ENCODE measurements around the gene PLB1.

The PLB1 gene

DNA sequence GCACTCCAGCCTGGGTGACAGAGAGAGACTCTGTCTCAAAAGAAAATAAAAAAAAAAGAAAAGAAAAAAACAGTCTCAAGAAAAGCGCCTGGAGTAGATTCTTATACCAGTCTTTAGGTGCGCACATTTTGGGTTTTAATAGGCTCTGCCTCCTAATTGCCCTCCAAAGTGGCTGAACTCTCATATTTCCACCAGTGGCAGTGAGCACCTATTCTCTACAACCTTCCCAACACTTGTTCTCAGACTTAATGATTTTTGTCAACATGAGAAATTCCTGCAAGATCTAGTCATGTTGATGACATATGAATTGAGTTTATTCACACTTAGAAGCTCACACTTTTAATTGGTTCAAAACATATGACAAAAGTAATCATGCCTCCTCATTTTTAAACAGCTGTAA, 39.0 kb downstream of the PLB1 start:
- no peak overlapping the region for H3K4me3 ChIP-seq (ENCODE audit: low read depth, low read length)
- in situ Hi-C loops (cut with HindIII; ENCODE audit: low sequenced_read_pairs), result no loop called here
- no peak for DNase-seq (ENCODE audit: low read depth, low spot score)
- TF ChIP-seq, protein P1, sequence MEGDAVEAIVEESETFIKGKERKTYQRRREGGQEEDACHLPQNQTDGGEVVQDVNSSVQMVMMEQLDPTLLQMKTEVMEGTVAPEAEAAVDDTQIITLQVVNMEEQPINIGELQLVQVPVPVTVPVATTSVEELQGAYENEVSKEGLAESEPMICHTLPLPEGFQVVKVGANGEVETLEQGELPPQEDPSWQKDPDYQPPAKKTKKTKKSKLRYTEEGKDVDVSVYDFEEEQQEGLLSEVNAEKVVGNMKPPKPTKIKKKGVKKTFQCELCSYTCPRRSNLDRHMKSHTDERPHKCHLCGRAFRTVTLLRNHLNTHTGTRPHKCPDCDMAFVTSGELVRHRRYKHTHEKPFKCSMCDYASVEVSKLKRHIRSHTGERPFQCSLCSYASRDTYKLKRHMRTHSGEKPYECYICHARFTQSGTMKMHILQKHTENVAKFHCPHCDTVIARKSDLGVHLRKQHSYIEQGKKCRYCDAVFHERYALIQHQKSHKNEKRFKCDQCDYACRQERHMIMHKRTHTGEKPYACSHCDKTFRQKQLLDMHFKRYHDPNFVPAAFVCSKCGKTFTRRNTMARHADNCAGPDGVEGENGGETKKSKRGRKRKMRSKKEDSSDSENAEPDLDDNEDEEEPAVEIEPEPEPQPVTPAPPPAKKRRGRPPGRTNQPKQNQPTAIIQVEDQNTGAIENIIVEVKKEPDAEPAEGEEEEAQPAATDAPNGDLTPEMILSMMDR (IDR thresholded peaks at IDR 0.05; ENCODE audit: low read depth, low read length), result no peak

DNA sequence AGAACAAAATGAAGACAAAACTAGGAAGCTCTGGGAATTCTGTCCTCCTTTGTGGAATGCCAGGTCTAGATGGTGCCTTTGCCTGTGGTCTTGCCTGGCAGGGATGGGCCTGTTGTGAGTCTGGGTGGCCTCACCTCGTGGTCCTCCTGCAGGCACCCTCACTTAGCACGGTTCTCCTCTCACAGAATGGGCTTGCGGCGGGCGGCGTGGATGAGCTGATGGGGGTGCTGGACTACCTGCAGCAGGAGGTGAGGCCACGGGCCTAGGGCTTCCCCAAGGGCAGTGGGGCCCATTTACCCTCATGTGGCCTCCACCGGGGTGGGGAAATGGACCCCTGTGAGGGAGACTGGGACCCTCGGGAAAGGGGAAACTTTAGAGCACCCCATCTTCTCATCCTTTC, 42.3 kb downstream of the PLB1 start:
- DNase-seq (ENCODE audit: low read depth, low spot score), result no peak
- TF ChIP-seq, protein P1 (IDR thresholded peaks at IDR 0.05; ENCODE audit: low read depth, low read length), result no peak
- in situ Hi-C loops (cut with HindIII; ENCODE audit: low sequenced_read_pairs), result no loop called here
- H3K4me3 ChIP-seq (ENCODE audit: low read depth, low read length), result no peak overlapping the region

DNA sequence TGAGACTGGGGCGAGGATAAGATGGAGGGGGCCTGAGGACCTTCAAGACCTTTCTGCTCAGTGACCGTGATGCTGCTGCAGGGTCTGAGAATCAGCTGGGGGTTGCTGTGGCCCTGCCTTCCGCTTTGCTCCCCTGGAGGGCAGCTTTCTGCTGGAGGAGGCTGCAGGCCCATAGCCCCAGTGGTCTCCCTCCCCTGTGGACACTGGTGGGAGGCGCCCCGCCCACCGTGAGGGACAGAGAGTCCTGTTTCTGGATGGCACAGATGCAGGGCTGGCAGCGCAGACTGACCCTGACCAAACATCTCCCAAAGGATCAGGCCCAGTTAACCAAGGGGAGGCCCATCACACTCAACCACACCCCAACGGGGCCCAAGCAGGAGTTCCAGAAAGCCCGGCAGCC, 42.8 kb downstream of the PLB1 start:
- no peak for DNase-seq (ENCODE audit: low read depth, low spot score)
- TF ChIP-seq, protein P1 (IDR thresholded peaks at IDR 0.05; ENCODE audit: low read depth, low read length), result no peak
- in situ Hi-C loops (cut with HindIII; ENCODE audit: low sequenced_read_pairs), result no loop called here
- no peak overlapping the region for H3K4me3 ChIP-seq (ENCODE audit: low read depth, low read length)

DNA sequence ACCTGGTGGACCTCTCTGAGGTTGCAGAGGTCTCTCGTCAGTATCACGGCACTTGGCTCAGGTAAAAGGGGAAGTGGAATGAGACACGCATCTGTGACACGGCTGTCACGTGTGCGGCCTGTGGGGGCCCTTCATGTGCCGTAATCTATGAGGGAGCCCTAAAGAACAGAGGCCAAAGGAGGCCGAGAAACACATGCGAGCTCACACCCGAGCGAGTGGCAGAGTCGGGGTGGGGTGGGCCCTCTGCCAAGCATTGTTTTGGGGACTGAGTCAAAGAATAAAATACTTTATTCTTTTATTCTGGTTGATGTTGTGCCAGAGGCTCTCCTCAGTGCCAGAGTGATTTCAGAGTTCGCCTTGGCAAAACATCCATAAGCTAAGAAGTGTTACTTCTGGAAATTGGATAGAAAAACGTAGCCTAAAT, 43.3 kb downstream of the PLB1 start:
- TF ChIP-seq, protein P1 (IDR thresholded peaks at IDR 0.05; ENCODE audit: low read depth, low read length), result no peak
- in situ Hi-C loops (cut with HindIII; ENCODE audit: low sequenced_read_pairs), result no loop called here
- H3K4me3 ChIP-seq (ENCODE audit: low read depth, low read length), result no peak overlapping the region
- no peak for DNase-seq (ENCODE audit: low read depth, low spot score)

DNA sequence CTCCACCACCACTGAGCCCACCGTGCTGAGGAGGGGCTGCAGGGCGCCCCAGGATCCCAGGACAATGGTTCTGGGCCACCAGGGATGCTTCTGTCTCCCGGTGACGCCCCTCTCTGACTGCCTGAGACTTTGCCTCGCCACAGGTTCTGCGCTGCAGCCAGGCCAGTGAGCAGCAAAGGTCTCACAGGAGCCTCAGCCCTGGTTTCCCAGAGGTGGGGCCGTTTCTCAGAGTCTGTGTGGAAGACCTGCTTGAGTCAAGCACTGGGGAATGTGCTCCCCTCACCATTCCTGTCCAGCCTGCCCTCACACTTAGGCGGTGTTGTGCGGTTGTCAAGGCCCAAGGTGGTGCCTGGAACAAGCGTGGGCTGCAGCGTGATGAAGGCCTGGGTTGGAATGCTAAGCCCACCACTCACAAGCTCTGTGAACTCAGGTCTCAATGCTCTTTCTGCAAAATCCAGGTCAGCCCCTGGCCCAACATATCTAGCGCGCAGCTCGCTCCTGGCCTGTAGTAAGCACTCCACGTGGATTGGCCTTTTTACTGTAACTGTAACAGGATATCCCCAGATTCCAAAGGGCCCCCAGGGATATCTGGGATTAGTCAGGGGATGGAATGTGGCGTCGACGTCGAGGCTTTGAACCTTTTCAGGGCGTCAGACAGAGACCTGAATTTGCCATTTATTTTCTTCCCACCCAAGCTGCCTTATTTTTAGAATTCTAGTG, 47.6 kb downstream of the PLB1 start:
- in situ Hi-C loops (cut with HindIII; ENCODE audit: low sequenced_read_pairs), result no loop called here
- TF ChIP-seq, protein P1 (IDR thresholded peaks at IDR 0.05; ENCODE audit: low read depth, low read length), result no peak
- peak; percentile 56 for DNase-seq (ENCODE audit: low read depth, low spot score)

DNA sequence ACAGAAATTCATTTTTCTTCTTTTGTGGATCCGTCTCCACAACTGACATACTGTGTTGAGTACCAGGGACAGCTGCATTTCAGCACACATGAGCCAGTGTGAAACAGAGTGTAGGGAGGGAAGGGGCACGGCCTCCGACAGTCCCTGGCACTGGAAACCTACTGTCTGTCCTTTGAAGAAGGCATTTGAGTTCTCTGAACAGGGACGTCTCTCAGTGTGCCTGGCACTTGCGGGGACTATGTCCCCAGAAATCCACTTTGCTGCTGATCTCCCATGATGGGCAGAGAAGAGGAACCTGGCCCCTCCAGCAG, 48.1 kb downstream of the PLB1 start:
- no peak for DNase-seq (ENCODE audit: low read depth, low spot score)
- TF ChIP-seq, protein P1 (IDR thresholded peaks at IDR 0.05; ENCODE audit: low read depth, low read length), result no peak
- no peak overlapping the region for H3K4me3 ChIP-seq (ENCODE audit: low read depth, low read length)
- in situ Hi-C loops (cut with HindIII; ENCODE audit: low sequenced_read_pairs), result no loop called here

More for the DNA sequence above, 47.6 kb downstream of the PLB1 start:
- no peak overlapping the region for H3K4me3 ChIP-seq (ENCODE audit: low read depth, low read length)
